Fibroblast of upper back skin (primary cell): ENCODE data around the gene SPAG17.

Experiments used
- DNase-seq: peaks from one replicate; pipeline ENCODE4 v3.0.0-alpha.2; 2013

The SPAG17 gene

DNA sequence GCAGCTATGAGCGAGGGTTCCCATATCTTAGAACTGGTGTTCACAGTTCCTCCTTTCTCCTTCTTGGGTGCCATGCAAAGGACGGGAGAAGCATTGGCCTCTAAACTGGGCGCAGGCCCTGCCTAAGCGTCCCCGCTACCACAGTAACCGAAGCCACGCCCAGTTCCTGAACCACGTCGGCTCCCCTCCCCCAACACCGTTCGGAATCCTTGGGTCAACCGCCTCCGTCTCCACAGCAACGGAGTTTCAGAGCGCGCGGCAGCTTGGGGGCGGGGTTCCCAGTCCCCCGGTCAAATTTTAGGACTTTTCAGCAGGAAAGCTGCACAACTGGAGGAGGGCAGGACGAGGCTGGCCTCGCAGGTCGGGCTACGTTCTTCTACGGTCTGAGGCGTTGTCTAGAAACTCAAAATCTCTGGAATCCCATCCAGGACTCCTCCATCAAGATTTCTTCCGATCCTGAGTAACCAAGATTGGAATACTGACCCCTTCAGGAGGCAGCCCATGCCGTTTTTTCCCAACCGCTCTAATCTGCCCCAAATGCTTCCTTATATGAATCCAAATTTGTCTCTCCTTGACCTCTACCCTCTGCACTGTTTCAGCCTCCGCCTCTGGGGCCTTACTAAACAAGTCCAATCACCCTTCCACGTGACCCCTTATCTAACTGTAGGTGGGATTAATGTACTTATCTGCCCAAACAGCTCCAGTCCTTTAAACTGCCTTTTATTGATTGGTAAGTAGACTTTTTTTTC is at the start of gene SPAG17:
Gene SPAG17 (minus strand): TSS at position 145 of the 749 bp plus-strand sequence. CDS start 71 bp downstream, at position 74.
- peak; percentile 73 for DNase-seq

DNA sequence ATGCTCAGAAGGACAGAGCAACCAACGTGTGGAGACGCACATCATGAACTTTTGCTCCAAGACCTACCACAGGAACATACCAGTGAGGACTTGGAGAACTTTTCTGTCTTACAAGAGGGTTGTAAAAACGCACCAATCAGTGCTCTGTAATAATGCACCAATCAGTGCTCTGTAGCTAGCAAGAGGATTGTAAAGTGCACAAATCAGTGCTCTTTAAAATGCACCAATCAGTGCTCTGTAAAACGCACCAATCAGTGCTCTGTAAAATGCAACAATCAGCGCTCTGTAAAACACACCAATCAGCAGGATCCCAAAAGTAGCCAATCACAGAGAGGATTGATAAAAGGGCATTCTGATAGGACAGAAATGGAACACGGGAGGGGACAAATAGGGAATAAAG is 40.4 kb upstream of the SPAG17 start:
- no peak for DNase-seq

GRCh38 chr1:118223426-118223825 is 38.4 kb upstream of the SPAG17 start:
- DNase-seq: peak; percentile 67

- no peak for DNase-seq
These were observed 34.4 kb upstream of the SPAG17 start for GRCh38 chr1:118219438-118219837.

GRCh38 chr1:118217141-118217838 is 32.3 kb upstream of the SPAG17 start:
- DNase-seq: no peak

GRCh38 chr1:118214866-118215265 is 29.8 kb upstream of the SPAG17 start:
- no peak for DNase-seq

- DNase-seq: no peak
These were observed 25.7 kb upstream of the SPAG17 start for GRCh38 chr1:118210723-118211110.

DNA sequence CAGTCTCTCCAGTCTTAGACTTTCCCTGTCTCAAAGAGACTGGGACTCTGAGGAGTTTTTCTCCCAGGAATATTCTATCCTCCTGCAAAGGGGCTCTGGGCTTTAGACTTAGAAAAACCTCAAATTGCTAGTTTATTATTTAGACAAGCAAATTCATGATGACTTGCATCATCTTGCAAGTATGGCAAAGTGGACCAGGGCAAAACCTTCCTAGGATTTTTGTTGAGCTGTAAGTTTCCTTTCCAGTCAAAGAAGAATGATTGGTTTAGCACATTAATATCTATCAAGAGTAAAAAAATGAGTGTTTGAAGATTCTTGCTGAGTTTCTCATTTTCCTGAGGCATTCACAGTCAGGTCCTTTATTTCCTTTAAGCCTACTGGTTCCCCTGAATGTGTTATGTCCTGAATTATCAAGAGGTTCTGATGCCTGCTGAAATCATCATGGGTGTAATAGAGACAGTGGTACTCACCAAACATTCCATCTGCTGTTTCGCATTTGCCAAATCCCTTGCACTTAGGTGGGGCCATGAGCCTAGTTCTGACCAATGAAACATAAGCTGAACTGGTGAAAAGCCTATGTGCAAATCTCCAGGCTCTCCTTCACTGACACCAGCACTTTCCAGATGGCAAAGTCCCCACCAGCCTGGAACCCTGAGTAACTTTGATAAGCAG is 25.2 kb upstream of the SPAG17 start:
- DNase-seq: peak; percentile 24

- DNase-seq: no peak
These were observed 24.6 kb upstream of the SPAG17 start for GRCh38 chr1:118209648-118210047.

GRCh38 chr1:118206966-118207365 is 21.9 kb upstream of the SPAG17 start:
- no peak for DNase-seq

DNA sequence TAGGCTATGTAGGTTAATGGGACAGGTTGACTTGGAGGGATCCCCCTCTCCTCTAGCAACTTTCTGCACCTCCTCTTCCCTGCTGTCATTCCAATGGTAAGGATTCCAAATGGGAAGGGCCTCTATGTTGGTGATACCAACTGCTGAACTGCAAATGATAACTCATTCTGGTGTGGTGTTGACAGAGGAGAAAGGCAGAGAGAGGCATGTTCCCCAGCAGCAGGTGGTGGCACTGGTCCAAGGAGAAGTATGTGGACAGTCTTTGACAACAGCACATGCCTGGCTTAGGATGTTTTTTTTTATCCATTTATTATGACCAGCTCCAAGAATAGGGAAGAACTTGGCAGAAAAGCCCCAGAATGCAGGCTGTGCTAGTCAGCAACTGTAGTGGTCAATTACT is 19.6 kb upstream of the SPAG17 start:
- DNase-seq: peak; percentile 62

GRCh38 chr1:118204105-118204504 is 19.1 kb upstream of the SPAG17 start:
- DNase-seq: peak; percentile 39

- no peak for DNase-seq
These were observed 17.1 kb upstream of the SPAG17 start for GRCh38 chr1:118202076-118202608.

DNA sequence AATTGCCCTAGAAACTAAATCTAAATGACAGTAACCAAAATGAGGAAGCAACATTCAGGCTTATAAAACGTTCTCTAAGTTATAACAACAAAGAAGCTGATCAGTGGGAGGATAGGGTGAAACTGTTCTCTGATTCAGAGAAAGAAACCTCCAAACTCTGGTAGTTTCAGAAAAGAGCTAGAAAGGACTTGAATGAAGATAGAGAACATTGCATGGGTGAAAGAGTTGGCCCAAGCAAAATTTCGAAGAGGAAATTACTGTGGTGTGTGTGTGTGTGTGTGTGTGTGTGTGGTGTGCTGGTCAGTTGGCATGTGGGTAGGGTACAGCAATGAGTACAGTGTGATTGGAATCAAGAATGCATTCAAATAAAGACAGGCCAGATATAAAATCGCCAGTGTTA is 16.5 kb upstream of the SPAG17 start:
- no peak for DNase-seq

DNA sequence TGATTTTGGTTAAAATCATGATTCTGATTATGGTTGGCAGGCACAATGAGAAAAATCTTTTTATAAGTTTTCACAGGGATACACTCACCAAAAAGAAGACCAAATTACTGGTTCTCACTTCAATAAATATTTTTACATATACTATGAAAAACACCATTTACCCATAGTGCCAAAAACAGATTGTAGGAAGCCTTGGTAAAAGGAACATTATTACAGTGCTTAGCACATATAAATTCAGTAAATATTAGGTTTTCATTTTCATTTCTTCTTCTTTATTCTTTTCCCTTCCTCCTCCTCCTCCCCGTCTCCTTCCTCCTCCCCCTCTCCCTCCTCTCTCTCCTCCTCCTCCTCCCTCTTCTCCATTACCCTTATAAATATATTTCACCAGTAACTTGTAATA is 15.8 kb upstream of the SPAG17 start:
- DNase-seq: no peak

GRCh38 chr1:118190561-118190960 is 5.5 kb upstream of the SPAG17 start:
- DNase-seq: no peak

DNA sequence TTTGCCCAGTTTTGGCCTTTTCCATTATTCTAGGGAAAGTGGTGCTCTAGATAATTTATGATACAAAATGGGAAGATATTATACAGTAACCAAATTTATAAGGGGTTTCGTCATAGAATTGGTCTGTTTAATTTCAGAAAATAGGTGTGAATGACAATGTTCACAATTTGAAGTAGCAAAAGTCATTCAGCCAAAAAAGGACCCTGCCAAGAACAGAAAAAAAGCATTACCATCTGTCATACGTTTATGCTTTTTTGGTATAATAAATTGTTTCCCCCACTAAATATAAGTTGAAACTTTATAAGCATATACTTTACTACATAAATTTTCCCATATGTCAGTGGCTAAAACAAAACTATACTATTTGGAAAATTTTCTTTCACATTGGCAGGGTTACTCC is 4.5 kb upstream of the SPAG17 start:
- DNase-seq: no peak

DNA sequence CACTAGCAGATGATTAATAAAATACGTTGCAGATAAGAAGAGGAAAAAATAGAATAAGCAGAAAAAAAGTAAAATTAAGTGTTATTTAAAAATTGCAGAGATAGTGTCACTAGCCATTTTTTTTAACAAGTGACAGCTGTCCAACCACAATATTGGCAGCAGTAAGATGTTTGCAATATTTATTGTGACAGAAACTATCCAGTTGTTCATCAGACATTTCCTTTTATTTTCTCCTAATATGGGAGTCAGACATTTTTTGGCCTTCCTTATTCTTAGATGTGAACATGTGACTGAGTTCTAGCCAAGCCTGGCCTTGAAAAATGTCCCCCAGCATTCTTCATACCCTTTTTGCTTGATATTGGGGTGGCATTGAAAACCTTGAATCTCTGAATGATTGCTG is 3.4 kb upstream of the SPAG17 start:
- DNase-seq: peak; percentile 7

GRCh38 chr1:118186026-118186425 is 998 bp upstream of the SPAG17 start:
- no peak for DNase-seq

- DNase-seq: no peak
These were observed 317 bp downstream of the SPAG17 start for GRCh38 chr1:118184739-118185083.

- DNase-seq: no peak
These were observed 1.4 kb downstream of the SPAG17 start for GRCh38 chr1:118183586-118183985.

DNA sequence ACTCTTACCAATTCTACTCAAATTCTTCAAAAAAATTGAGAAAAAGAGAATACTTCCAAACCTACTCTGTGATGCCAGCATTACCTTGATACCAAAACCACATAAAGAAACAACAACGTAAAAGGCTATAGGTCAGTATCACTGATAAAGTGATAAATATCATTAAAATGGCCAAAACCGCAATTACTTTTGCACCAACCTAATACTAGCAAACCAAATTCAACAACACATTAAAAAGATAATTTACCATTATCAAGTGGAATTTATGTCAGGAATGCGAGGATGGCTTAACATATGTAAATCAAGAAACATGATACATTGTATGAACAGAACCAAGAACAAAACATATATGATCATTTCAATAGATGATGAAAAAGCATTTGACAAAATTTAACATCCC is 7.0 kb downstream of the SPAG17 start:
- DNase-seq: no peak

DNA sequence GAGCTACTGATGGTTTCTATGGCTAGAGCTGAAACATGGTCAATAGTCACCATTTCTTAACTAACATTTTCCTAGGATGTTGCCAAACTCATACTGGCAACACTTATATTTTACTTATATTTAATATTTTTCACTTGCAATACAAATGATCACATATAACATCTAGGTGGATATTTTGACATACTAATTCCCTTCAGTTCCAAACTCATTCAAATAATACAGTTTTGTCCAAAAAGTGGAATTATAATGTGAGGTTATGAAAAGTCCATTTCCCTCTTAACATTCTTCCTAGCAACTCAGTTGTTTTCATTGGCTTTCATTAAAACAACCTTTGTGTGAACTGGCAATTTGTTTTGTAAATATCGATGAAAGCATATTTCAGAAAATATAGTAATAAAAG is 16.0 kb downstream of the SPAG17 start:
- no peak for DNase-seq

GRCh38 chr1:118160806-118161205 is 24.2 kb downstream of the SPAG17 start:
- peak; percentile 58 for DNase-seq
